ENCODE results near the gene TXLNA.
A peak's percentile ranks its signal among the peaks of the same experiment; 100 is the strongest.
"Not testable (repeated sequence)": the region's sequence is repeated elsewhere in the genome, so short reads cannot be mapped to it uniquely, and the experiment has no call there.

TXLNA gene

GRCh38 chr1:32179443-32180185 lies at the start of gene TXLNA:
TSS of gene TXLNA (plus strand) at chr1:32179675. CDS start at chr1:32180346, 671 bp downstream.
- TF ChIP-seq EZH2phosphoT487 (IDR thresholded peaks at IDR 0.05; ENCODE audit: borderline replicate concordance) (no peak), CTCF (conservative IDR thresholded peaks at IDR 0.05; ENCODE audit: low read length) (no peak)
- Histone ChIP-seq H3K4me3 (ENCODE audit: low read length, poor library complexity, severe bottlenecking) (peak within 1 kb of the TSS; percentile 92), H3K9me2 (replicated peaks; ENCODE audit: low read depth, low read length) (no peaks in the 10 kb centered on the region), H3F3A (ENCODE audit: low read depth) (no peaks in the 10 kb centered on the region), H2AFZ (ENCODE audit: low read length) (peak within 1 kb of the TSS; percentile 81), H3K79me2 (ENCODE audit: insufficient read depth, low read length) (peaks cover 44% of the 10 kb centered on the region), H3K27me3 (ENCODE audit: insufficient read depth, low read length, poor library complexity, severe bottlenecking) (no peaks in the 10 kb centered on the region), H3K4me2 (ENCODE audit: low read depth, low read length, poor library complexity, severe bottlenecking) (peak within 1 kb of the TSS; percentile 95), H3K36me3 (ENCODE audit: insufficient read depth, low read length) (peaks cover 8% of the 10 kb centered on the region; the same call in 1 of the 2 replicates), H3K4me1 (ENCODE audit: insufficient read depth, low read length, poor library complexity, severe bottlenecking) (peaks cover 42% of the 10 kb centered on the region), H3K9me3 (ENCODE audit: insufficient read depth, low read depth, low read length) (no peaks in the 10 kb centered on the region), H4K20me1 (ENCODE audit: insufficient read depth, low read length, poor library complexity, severe bottlenecking) (peaks cover 36% of the 10 kb centered on the region), H3K9ac (ENCODE audit: low read depth, low read length, poor library complexity, severe bottlenecking) (peak within 1 kb of the TSS; percentile 98)

GRCh38 chr1:32133950-32134280 lies 45.6 kb upstream of the TXLNA start:
- not testable (repeated sequence) for H3K9ac ChIP-seq (ENCODE audit: low read depth, low read length, poor library complexity, severe bottlenecking); H3K4me3 ChIP-seq (ENCODE audit: low read length, poor library complexity, severe bottlenecking); H3F3A ChIP-seq (ENCODE audit: low read depth); H3K27me3 ChIP-seq (ENCODE audit: insufficient read depth, low read length, poor library complexity, severe bottlenecking); H3K9me3 ChIP-seq (ENCODE audit: insufficient read depth, low read depth, low read length); H3K4me1 ChIP-seq (ENCODE audit: insufficient read depth, low read length, poor library complexity, severe bottlenecking); H4K20me1 ChIP-seq (ENCODE audit: insufficient read depth, low read length, poor library complexity, severe bottlenecking); H3K9me2 ChIP-seq (replicated peaks; ENCODE audit: low read depth, low read length); H3K4me2 ChIP-seq (ENCODE audit: low read depth, low read length, poor library complexity, severe bottlenecking); H2AFZ ChIP-seq (ENCODE audit: low read length); H3K36me3 ChIP-seq (ENCODE audit: insufficient read depth, low read length)
- H3K79me2 ChIP-seq (ENCODE audit: insufficient read depth, low read length): peaks cover 60% of the 10 kb centered on the region

GRCh38 chr1:32137111-32137510 lies 42.4 kb upstream of the TXLNA start:
- H2AFZ ChIP-seq (ENCODE audit: low read length): no peak overlapping the region
- no peak for TF ChIP-seq CTCF (conservative IDR thresholded peaks at IDR 0.05; ENCODE audit: low read length)
- TF ChIP-seq EZH2phosphoT487 (IDR thresholded peaks at IDR 0.05; ENCODE audit: borderline replicate concordance): no peak
- H3K4me2 ChIP-seq (ENCODE audit: low read depth, low read length, poor library complexity, severe bottlenecking): no peak overlapping the region
- H3K27me3 ChIP-seq (ENCODE audit: insufficient read depth, low read length, poor library complexity, severe bottlenecking): no peaks in the 10 kb centered on the region
- peaks cover 67% of the 10 kb centered on the region for H3K79me2 ChIP-seq (ENCODE audit: insufficient read depth, low read length)
- peaks cover 23% of the 10 kb centered on the region for H4K20me1 ChIP-seq (ENCODE audit: insufficient read depth, low read length, poor library complexity, severe bottlenecking)
- H3K9me2 ChIP-seq (replicated peaks; ENCODE audit: low read depth, low read length): no peaks in the 10 kb centered on the region
- H3K36me3 ChIP-seq (ENCODE audit: insufficient read depth, low read length): no peaks in the 10 kb centered on the region
- no peak overlapping the region for H3K9ac ChIP-seq (ENCODE audit: low read depth, low read length, poor library complexity, severe bottlenecking)
- H3K4me3 ChIP-seq (ENCODE audit: low read length, poor library complexity, severe bottlenecking): no peak overlapping the region
- H3K9me3 ChIP-seq (ENCODE audit: insufficient read depth, low read depth, low read length): no peaks in the 10 kb centered on the region
- no peaks in the 10 kb centered on the region for H3F3A ChIP-seq (ENCODE audit: low read depth)
- peaks cover 12% of the 10 kb centered on the region for H3K4me1 ChIP-seq (ENCODE audit: insufficient read depth, low read length, poor library complexity, severe bottlenecking)

GRCh38 chr1:32138965-32139364 lies 40.5 kb upstream of the TXLNA start:
- Histone ChIP-seq H3K9me2 (replicated peaks; ENCODE audit: low read depth, low read length) (no peaks in the 10 kb centered on the region), H3F3A (ENCODE audit: low read depth) (no peaks in the 10 kb centered on the region), H3K27me3 (ENCODE audit: insufficient read depth, low read length, poor library complexity, severe bottlenecking) (no peaks in the 10 kb centered on the region), H2AFZ (ENCODE audit: low read length) (no peak overlapping the region), H3K4me2 (ENCODE audit: low read depth, low read length, poor library complexity, severe bottlenecking) (peak overlapping the region; percentile 24), H3K36me3 (ENCODE audit: insufficient read depth, low read length) (no peaks in the 10 kb centered on the region), H4K20me1 (ENCODE audit: insufficient read depth, low read length, poor library complexity, severe bottlenecking) (peaks cover 23% of the 10 kb centered on the region), H3K4me3 (ENCODE audit: low read length, poor library complexity, severe bottlenecking) (no peak overlapping the region), H3K4me1 (ENCODE audit: insufficient read depth, low read length, poor library complexity, severe bottlenecking) (peaks cover 12% of the 10 kb centered on the region), H3K79me2 (ENCODE audit: insufficient read depth, low read length) (peaks cover 73% of the 10 kb centered on the region), H3K9ac (ENCODE audit: low read depth, low read length, poor library complexity, severe bottlenecking) (no peak overlapping the region), H3K9me3 (ENCODE audit: insufficient read depth, low read depth, low read length) (no peaks in the 10 kb centered on the region)
- TF ChIP-seq CTCF (conservative IDR thresholded peaks at IDR 0.05; ENCODE audit: low read length): no peak
- TF ChIP-seq EZH2phosphoT487 (IDR thresholded peaks at IDR 0.05; ENCODE audit: borderline replicate concordance): no peak
